GM13976 (cell line): ENCODE data around the gene DYNC1LI1.

Experiments used
- DNase-seq: peaks from one replicate; pipeline ENCODE4 v3.0.0; 2012; ENCODE audit warnings: low spot score
- in situ Hi-C: fragments of 300-500 bp; cut with MboI; formaldehyde crosslinking; loops from one replicate; pipeline ENCODE4 v1.12.0; 2022; ENCODE audit warnings: low sequenced_read_pairs, mixed read lengths, inconsistent platforms; ENCODE audit not compliant: unreplicated experiment
- TF ChIP-seq, protein P1 (sequence below): IDR thresholded peaks from 2 replicates; pipeline ENCODE4 v1.5.1; 2012; ENCODE audit warnings: borderline replicate concordance, mild to moderate bottlenecking; ENCODE audit not compliant: insufficient read depth; ENCODE audit errors: extremely low read depth, missing control alignments, control extremely low read depth

DYNC1LI1 gene

DNA sequence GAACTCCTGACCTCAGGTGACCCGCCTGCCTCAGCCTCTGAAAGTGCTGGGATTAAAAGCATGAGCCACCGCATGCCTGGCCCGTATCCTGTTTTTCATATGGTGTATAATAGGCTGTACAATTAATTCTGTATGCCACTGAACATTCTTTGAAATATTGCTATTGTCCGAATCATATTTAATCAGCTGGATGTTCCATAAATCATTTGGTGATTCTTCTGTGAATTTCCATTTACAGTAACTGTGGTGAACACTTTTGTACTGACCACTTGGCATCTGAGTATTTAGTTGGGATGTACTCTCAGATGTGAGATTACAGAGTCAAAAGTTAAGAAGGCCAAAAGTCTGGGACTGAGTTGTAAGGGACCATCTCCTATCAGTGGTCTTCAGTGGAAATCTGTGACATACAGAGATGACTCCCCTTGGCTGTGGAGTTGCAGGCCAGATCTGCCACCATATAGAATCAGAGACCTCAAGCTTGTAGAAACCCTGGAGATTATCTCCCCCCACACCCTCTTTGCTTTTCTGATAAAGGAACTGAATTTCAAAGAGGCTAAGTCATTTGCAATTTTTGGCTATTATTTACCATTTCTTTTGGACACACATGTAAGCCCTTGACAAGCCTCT, 25.7 kb upstream of the DYNC1LI1 start:
- in situ Hi-C loops: no loop called here
- TF ChIP-seq, protein P1, sequence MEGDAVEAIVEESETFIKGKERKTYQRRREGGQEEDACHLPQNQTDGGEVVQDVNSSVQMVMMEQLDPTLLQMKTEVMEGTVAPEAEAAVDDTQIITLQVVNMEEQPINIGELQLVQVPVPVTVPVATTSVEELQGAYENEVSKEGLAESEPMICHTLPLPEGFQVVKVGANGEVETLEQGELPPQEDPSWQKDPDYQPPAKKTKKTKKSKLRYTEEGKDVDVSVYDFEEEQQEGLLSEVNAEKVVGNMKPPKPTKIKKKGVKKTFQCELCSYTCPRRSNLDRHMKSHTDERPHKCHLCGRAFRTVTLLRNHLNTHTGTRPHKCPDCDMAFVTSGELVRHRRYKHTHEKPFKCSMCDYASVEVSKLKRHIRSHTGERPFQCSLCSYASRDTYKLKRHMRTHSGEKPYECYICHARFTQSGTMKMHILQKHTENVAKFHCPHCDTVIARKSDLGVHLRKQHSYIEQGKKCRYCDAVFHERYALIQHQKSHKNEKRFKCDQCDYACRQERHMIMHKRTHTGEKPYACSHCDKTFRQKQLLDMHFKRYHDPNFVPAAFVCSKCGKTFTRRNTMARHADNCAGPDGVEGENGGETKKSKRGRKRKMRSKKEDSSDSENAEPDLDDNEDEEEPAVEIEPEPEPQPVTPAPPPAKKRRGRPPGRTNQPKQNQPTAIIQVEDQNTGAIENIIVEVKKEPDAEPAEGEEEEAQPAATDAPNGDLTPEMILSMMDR: no peak
- DNase-seq: no peak

- in situ Hi-C loops: no loop called here
- TF ChIP-seq, protein P1: no peak
- no peak for DNase-seq
These were observed 24.7 kb upstream of the DYNC1LI1 start for GRCh38 chr3:32595323-32595722.

DNA sequence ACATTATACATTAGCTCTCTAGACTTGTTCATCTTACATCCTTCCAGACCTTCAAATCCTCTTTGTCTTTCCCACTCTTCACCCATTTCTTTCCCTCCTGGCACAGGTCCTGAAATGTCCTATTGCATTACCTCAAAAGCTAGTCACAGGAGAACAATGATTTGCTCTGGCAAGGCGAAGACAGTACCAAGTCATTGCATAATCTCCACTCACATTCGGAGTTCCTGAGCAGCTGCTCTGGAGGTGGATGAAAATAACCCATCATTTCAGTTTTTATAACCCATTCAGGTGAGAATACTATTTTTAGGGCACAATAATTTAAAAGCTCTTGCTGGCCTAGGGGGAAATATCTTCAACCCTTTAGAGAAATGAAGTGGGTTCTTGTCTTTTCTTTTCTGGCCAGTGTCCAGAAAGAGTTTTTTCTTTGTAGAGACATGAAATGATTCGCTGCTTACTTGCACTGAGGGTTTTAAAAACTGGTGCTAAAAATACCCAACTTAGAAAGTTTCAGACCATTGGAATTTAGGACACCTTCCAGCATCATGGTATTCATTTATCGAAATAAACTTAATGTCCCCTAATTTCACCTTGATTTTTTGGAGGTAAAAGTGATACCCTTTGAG, 23.4 kb upstream of the DYNC1LI1 start:
- DNase-seq: no peak
- in situ Hi-C loops: no loop called here
- TF ChIP-seq, protein P1: no peak

GRCh38 chr3:32592696-32593353, 22.2 kb upstream of the DYNC1LI1 start:
- in situ Hi-C loops: no loop called here
- DNase-seq: no peak
- TF ChIP-seq, protein P1: no peak

GRCh38 chr3:32592011-32592410, 21.4 kb upstream of the DYNC1LI1 start:
- in situ Hi-C loops: no loop called here
- TF ChIP-seq, protein P1: no peak
- no peak for DNase-seq

DNA sequence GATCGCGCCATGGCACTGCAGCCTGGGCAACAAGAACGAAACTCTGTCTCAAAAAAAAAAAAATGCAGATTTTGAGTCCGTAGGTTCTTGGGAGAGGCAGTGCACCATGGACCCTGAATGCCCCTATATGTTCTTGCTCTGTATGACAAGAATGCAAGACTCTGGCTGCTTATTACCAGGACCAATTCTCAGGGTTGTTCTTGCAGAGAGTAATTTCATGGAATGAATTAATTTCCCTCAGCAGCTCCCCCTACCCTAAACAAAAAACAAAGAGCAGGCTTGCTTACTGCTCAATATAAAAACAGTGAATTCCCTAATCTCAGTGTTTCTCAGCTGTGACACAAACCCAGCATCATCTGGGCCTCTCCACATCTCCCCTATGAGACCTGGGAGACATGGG, 20.5 kb upstream of the DYNC1LI1 start:
- in situ Hi-C loops: no loop called here
- TF ChIP-seq, protein P1: no peak
- DNase-seq: no peak
